KBM-7 (cell line): ENCODE results near the gene MREG.
"Not testable (repeated sequence)": the region's sequence is repeated elsewhere in the genome, so short reads cannot be mapped to it uniquely, and the experiment has no call there.

Experiments
- DNase-seq: peaks from one replicate; pipeline ENCODE4 v3.0.0-alpha.2; 2015
- in situ Hi-C: fragments of 300-500 bp; cut with MboI; formaldehyde crosslinking; loops from 2 replicates; pipeline ENCODE4 v1.14.3; 2020; ENCODE audit warnings: low sequenced_read_pairs, low pct_unique_long_range_greater_than_20kb, mixed read lengths

Gene MREG

GRCh38 chr2:216001216-216002100 lies 11.9 kb downstream of the MREG start:
- DNase-seq: no peak
- in situ Hi-C loops: no loop called here

GRCh38 chr2:215998636-215999035 lies 14.7 kb downstream of the MREG start:
- no peak for DNase-seq
- in situ Hi-C loops: no loop called here

GRCh38 chr2:215997219-215997618 lies 16.1 kb downstream of the MREG start:
- no peak for DNase-seq
- in situ Hi-C loops: no loop called here

- DNase-seq: no peak
- in situ Hi-C loops: no loop called here
Observed at GRCh38 chr2:215994911-215995310, 18.4 kb downstream of the MREG start.

- DNase-seq, in situ Hi-C loops: not testable (repeated sequence)
Observed at GRCh38 chr2:215988556-215989207, 24.7 kb downstream of the MREG start.

- no peak for DNase-seq
- in situ Hi-C loops: no loop called here
Observed at GRCh38 chr2:215985257-215985656, 28.1 kb downstream of the MREG start.

- in situ Hi-C loops: no loop called here
- no peak for DNase-seq
Observed at GRCh38 chr2:215984661-215985060, 28.7 kb downstream of the MREG start.

GRCh38 chr2:215983581-215984351 lies 29.6 kb downstream of the MREG start:
- peak; percentile 50 for DNase-seq
- in situ Hi-C loops: no loop called here

- no peak for DNase-seq
- in situ Hi-C loops: no loop called here
Observed at GRCh38 chr2:215982465-215982875, 30.9 kb downstream of the MREG start.

GRCh38 chr2:215981115-215981514 lies 32.2 kb downstream of the MREG start:
- in situ Hi-C loops: no loop called here
- no peak for DNase-seq

GRCh38 chr2:215979620-215980019 lies 33.7 kb downstream of the MREG start:
- no peak for DNase-seq
- in situ Hi-C loops: no loop called here

GRCh38 chr2:215974700-215975429 lies 38.5 kb downstream of the MREG start:
- in situ Hi-C loops: no loop called here
- DNase-seq: no peak

GRCh38 chr2:215973954-215974699 lies 39.2 kb downstream of the MREG start:
- DNase-seq: no peak
- in situ Hi-C loops: no loop called here

- DNase-seq: no peak
- in situ Hi-C loops: no loop called here
Observed at GRCh38 chr2:215973145-215973792, 40.1 kb downstream of the MREG start.

GRCh38 chr2:215971671-215972070 lies 41.7 kb downstream of the MREG start:
- in situ Hi-C loops: no loop called here

GRCh38 chr2:215970894-215971293 lies 42.5 kb downstream of the MREG start:
- DNase-seq, in situ Hi-C loops: not testable (repeated sequence)

More at GRCh38 chr2:215971671-215972070, 41.7 kb downstream of the MREG start:
- no peak for DNase-seq

GRCh38 chr2:215970425-215970824 lies 42.9 kb downstream of the MREG start:
- in situ Hi-C loops: no loop called here
- DNase-seq: no peak
